GM12873 (cell line): ENCODE measurements around the gene LMOD2.

Source experiments
- CTCF ChIP-seq: IDR thresholded peaks from 2 replicates; pipeline ENCODE4 v1.5.1; 2012; ENCODE audit warnings: low read depth, mild to moderate bottlenecking, moderate library complexity, low read length, control low read depth; ENCODE audit not compliant: insufficient read depth; ENCODE audit errors: missing control alignments

The LMOD2 gene

GRCh38 chr7:123640583-123640982 is 15.1 kb upstream of the LMOD2 start:
- TF ChIP-seq CTCF, result no peak

- TF ChIP-seq CTCF, result no peak
Observed at GRCh38 chr7:123641901-123642300, 13.8 kb upstream of the LMOD2 start.

GRCh38 chr7:123643495-123644441 is 11.9 kb upstream of the LMOD2 start:
- TF ChIP-seq CTCF, result no peak

GRCh38 chr7:123645516-123645915 is 10.2 kb upstream of the LMOD2 start:
- no peak for TF ChIP-seq CTCF

- no peak for TF ChIP-seq CTCF
Observed at GRCh38 chr7:123647106-123647730, 8.4 kb upstream of the LMOD2 start.

- TF ChIP-seq CTCF, result no peak
Observed at GRCh38 chr7:123649964-123650363, 5.7 kb upstream of the LMOD2 start.

- no peak for TF ChIP-seq CTCF
Observed at GRCh38 chr7:123650595-123650994, 5.1 kb upstream of the LMOD2 start.
